Activated CD4-positive, CD25-positive, alpha-beta regulatory T cell treated with anti-CD3 and anti-CD28 coated beads, Interleukin-2, amount 50 U/mL, for 72 hours (primary cell): Measurements from ENCODE around the gene EPX.
A peak's percentile ranks its signal among the peaks of the same experiment; 100 is the strongest.
"Not testable (repeated sequence)": the region's sequence is repeated elsewhere in the genome, so short reads cannot be mapped to it uniquely, and the experiment has no call there.

Source experiments
- DNase-seq: peaks from one replicate; pipeline ENCODE4 v3.0.0; 2021

The EPX gene

GRCh38 chr17:58192612-58193011 is at the start of gene EPX:
TSS of gene EPX (plus strand) at chr17:58192726. CDS start at chr17:58192847, 121 bp downstream.
- DNase-seq: no peak

GRCh38 chr17:58143335-58143734 is 49.2 kb upstream of the EPX start:
- DNase-seq: not testable (repeated sequence)

- DNase-seq: no peak
Observed at GRCh38 chr17:58144801-58145200, 47.7 kb upstream of the EPX start.

- DNase-seq: no peak
Observed at GRCh38 chr17:58147930-58148434, 44.5 kb upstream of the EPX start, which contains the start of gene OR4D1. TSS of gene OR4D1 (plus strand) at chr17:58148384. CDS start at chr17:58155154, 6,770 bp downstream.

- no peak for DNase-seq
Observed at GRCh38 chr17:58148609-58149008, 43.9 kb upstream of the EPX start.

GRCh38 chr17:58150394-58150793 is 42.1 kb upstream of the EPX start:
- DNase-seq: no peak

GRCh38 chr17:58153046-58153445 is 39.5 kb upstream of the EPX start:
- no peak for DNase-seq

GRCh38 chr17:58153671-58154070 is 38.9 kb upstream of the EPX start:
- no peak for DNase-seq

- peak; percentile 73 for DNase-seq
Observed at GRCh38 chr17:58156839-58157803, 35.4 kb upstream of the EPX start.

GRCh38 chr17:58158181-58158580 is 34.3 kb upstream of the EPX start:
- no peak for DNase-seq

GRCh38 chr17:58161566-58161965 is 31.0 kb upstream of the EPX start:
- no peak for DNase-seq

- DNase-seq: no peak
Observed at GRCh38 chr17:58165981-58166380, 26.5 kb upstream of the EPX start.

- DNase-seq: no peak
Observed at GRCh38 chr17:58166682-58167081, 25.8 kb upstream of the EPX start, which contains the start of gene OR4D2. TSS of gene OR4D2 (plus strand) at chr17:58166982. CDS start at chr17:58169656, 2,674 bp downstream.

- DNase-seq: no peak
Observed at GRCh38 chr17:58170622-58171021, 21.9 kb upstream of the EPX start.

- no peak for DNase-seq
Observed at GRCh38 chr17:58172369-58173071, 20.0 kb upstream of the EPX start.

GRCh38 chr17:58174871-58175270 is 17.7 kb upstream of the EPX start:
- no peak for DNase-seq

GRCh38 chr17:58176200-58176599 is 16.3 kb upstream of the EPX start:
- DNase-seq: no peak

- DNase-seq: no peak
Observed at GRCh38 chr17:58181796-58182195, 10.7 kb upstream of the EPX start.

- no peak for DNase-seq
Observed at GRCh38 chr17:58183514-58183913, 9.0 kb upstream of the EPX start.

GRCh38 chr17:58184308-58184985 is 8.1 kb upstream of the EPX start:
- DNase-seq: no peak

GRCh38 chr17:58184986-58185761 is 7.4 kb upstream of the EPX start:
- no peak for DNase-seq

- no peak for DNase-seq
Observed at GRCh38 chr17:58186591-58186990, 5.9 kb upstream of the EPX start.
